SK-N-SH treated with all-trans-retinoic acid at 6 μM for 48 hours (cell line): ENCODE measurements around the gene ETV4.

Experiments used
- BACH2 ChIP-seq: fragments of 250-450 bp; sonication (Bioruptor Pico); IDR thresholded peaks from 2 replicates; pipeline ENCODE4 v1.9.0; 2021; ENCODE audit warnings: mild to moderate bottlenecking, borderline replicate concordance
- PATZ1 ChIP-seq: fragments of 250-450 bp; sonication (Bioruptor Pico); IDR thresholded peaks from 2 replicates; pipeline ENCODE4 v1.8.0; 2020; ENCODE audit warnings: mild to moderate bottlenecking, moderate library complexity, borderline replicate concordance
- ZNF70 ChIP-seq: fragments of 450-650 bp; formaldehyde crosslinking; IDR thresholded peaks from 2 replicates; pipeline ENCODE4 v1.5.0; 2020; ENCODE audit warnings: mild to moderate bottlenecking, moderate library complexity

GRCh38 chr17:43550754-43551153 lies 4.6 kb upstream of the ETV4 start:
- no peak for TF ChIP-seq ZNF70
- TF ChIP-seq PATZ1 (CRISPR knock-in tag), result no peak
- no peak for TF ChIP-seq BACH2 (CRISPR knock-in tag)
